Head of caudate nucleus (tissue), 42 donors: ENCODE measurements around the gene TMCC1.

Source experiments
- DNase-seq, 42 donors: peaks; one replicate each; pipeline versions ENCODE4 v3.0.0 to v3.0.0-alpha.2; 2020 to 2021; ENCODE audit warnings: mixed read lengths in 7 of 42
- intact Hi-C: fragments of 100-400 bp; cut with DNase I; formaldehyde crosslinking; loops from one replicate; pipeline ENCODE4 v1.15.0; 2022

Gene TMCC1

DNA sequence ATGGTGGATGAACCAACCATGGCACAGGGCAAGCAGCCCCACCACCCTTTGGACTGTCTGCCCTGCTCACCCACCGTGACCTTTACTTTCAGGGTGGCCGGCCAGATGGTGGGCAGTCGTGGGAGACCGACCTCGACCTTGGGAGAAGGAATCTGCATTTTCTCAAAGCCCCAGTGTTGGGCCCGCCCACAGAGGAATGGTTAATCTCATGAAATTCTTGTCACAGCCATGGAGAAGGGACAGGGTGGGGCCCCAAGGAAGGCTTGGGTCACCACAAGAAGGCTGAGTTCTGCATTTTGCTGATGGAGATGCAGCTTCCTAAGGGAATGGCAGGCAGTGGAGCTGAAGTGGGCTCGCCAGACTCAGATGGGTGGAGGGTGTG is 290.0 kb downstream of the TMCC1 start:
- no peak for DNase-seq
- intact Hi-C loops: loop anchor here (10.0 kb wide), 1 partner anchor 99 kb away; no protein-coding TSS in a partner anchor

DNA sequence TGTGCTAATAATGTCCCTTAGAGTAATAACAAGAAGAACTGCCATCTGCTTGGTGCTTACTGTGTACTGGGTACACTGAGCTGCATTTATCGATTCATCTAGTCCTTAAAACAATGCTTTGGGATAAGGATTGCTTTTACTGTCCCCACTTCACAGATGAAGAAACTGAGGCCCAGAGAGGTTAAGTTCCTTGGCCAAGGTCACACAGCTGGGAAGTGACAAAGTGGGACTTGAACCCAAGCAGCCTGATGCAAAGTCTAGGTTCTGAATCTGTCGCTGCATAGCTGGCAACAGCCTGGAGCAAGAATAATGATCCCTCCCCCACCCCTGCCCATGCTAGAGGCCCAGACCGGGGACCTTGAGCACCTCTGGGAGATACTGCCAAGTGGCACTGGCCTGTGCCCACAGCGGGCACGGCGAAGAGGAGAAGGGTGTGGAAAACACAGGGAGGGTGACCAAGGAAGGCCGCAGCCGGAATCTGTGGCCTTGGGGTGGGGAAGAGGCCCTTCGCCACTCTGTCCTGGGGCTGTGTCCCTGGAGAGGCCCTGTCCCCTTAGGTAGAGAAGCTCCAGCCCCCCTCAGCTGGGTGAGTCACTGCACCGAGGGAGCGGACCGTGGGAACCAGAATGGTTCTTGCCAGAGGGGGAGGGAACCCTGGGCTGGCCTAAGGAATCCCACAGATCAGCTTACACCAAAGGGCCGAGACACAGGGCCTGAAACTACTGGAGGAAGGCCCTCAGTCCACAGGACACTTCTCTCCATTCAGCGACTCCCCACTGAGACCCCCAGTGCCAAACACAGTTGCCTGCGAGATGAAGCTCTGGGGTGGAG is 290.6 kb downstream of the TMCC1 start:
- DNase-seq: peak in 5 of 42 donors; percentile 32 to 71 (median 49)
- intact Hi-C loops: loop anchor here (10.0 kb wide), 1 partner anchor 98 kb away; no protein-coding TSS in a partner anchor

DNA sequence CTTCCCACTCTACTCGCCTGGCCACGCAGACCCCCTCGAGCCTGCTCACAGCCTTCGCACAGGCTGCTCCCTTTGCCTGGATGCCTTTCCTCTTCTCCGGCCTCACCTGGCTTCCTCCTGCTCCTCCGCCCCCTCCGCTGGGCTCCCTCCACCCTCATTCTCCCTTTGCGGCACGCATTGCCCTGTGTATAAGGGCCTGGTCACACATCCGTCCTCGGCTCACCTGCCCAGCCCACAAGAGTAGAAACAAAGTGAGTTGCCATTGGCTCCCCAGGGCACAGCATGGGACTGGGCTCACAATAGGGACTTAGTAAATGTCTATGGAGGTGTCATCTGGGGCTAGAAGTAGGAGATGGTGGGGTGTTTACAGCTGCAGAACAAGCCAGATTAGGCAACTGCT is 291.2 kb downstream of the TMCC1 start:
- intact Hi-C loops: loop anchor here (10.0 kb wide), 1 partner anchor 98 kb away; no protein-coding TSS in a partner anchor
- DNase-seq: no peak

DNA sequence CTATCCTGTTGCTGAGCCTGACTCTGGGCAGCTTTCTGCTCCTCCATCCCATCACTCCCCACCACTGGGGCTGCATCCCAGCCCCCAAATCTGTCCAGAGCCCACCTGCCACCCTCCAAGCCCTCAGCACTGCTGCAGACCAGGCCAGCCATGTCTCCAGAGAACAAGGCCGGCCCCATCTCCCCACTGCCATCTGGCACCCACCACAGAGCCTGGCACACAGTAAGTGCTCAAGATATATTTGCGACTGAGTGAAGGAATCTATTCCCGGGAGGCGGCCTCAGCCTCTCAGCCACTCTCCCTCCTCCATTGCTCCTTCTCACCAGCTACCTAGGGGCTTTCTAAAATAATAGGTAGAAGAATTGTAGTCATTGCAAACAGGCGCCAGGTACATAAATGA is 291.8 kb downstream of the TMCC1 start:
- no peak for DNase-seq
- intact Hi-C loops: loop anchor here (10.0 kb wide), 1 partner anchor 97 kb away; no protein-coding TSS in a partner anchor

DNA sequence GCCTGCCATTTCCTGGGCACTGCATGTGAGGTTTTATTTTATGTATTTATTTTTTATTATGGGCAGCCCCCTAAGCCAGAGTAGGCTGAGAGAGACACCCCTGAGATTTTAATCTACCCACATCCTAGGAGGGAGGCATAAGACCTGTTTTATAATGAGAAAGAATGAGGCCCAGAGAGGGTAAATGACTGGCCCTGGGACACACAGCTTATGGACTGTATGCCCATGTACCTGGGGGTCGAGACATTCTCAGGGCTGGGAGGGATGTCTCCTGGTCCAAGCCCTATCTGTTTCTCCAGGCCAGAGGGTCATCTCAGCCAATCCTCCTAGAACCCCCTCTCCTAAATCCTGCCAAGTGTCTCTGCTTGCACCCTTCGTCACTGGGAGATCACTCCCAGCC is 293.2 kb downstream of the TMCC1 start:
- intact Hi-C loops: loop anchor here (10.0 kb wide), 1 partner anchor 96 kb away; no protein-coding TSS in a partner anchor
- DNase-seq: no peak

DNA sequence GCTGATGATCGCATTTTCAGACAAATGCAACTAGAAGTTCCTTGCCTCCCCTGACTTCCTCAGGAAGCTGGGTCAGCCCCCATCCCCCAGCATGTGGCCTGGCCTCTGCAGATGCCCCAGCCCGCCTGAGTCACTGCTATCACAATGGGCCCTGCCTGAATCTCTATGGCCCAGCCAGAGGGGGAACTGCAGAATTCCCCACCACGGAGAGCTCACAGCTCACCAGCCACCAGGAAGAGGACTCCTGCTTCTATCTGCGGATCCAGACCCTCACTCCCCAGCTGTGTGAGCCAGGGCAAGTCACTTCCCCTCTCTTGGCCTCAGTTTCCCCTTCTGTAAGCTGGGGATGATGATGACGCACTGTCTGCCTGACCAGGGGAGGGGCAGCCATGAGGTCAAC is 293.9 kb downstream of the TMCC1 start:
- intact Hi-C loops: loop anchor here (10.0 kb wide), 1 partner anchor 95 kb away; no protein-coding TSS in a partner anchor
- DNase-seq: peak in 28 of 42 donors; percentile 26 to 73 (median 54)

DNA sequence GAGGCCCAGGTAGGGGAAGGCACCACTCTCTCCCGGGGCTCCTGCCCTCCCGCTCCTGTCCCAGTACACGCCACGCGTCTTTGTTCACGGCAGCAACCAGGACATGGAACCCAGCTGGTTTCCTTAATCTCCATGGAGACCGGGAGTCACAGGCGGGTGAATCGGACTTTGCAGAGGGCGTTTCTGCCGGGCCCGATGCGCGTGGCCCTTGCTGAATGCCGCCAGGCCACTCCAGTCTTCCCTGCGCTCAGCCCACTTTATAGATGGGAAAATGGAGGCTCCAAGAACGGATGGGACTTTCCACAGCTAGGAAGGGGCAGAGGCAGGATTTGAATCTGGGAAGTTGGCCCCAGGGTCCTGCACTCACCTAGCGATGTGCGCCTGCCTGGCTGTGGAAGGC is 294.4 kb downstream of the TMCC1 start:
- intact Hi-C loops: no loop called here
- no peak for DNase-seq

DNA sequence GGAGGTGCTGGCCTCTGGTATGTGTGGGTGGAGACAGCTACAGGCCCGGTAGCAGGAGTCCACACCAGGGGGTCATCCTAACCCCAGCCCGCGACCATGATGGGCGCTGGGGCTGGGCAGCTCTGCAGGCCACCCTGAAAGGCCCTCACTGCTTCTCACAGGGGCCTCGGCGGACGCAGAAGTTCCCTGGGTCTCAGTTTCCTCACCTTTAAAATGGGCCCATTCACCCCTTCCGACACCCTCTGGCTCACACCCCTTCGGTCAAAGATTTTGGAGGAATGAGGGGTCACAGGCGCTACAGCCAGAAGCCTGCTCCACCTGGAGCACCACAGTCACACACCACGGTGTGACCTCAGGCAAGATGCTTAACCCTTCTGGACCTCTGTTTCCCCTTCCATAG is 295.0 kb downstream of the TMCC1 start:
- intact Hi-C loops: no loop called here
- DNase-seq: no peak

DNA sequence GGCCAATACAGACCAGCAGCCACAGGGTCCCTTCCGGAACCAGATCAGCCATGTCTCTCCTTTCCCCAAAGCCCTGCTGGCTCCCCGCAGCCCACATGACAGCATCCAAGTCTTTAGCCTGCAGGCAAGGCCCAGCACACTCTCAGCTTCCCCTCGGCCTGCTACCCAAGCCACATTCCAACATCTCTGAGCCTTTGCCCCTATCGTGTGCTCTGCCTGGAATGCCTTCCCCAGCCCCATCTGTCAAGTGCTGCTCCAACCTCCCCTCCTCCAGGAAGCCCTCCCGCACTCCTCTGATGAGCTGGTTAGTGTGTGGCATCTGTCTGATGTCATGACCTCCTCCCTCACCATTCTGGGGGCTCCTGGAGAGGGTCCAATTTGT is 295.5 kb downstream of the TMCC1 start:
- intact Hi-C loops: no loop called here

More for the DNA sequence above, 295.5 kb downstream of the TMCC1 start:
- no peak for DNase-seq
